HepG2 (cell line): ENCODE results near the gene CEBPB. TPM values are rescaled to one million over a fixed set of nuclear protein-coding genes. Genes with fewer than 3 reads are reported as not detected.

Source experiments
- ARHGAP35 ChIP-seq: sonication (generic); formaldehyde crosslinking; IDR thresholded peaks from 2 replicates; pipeline ENCODE4 v1.9.0; 2022; ENCODE audit warnings: mild to moderate bottlenecking, inconsistent platforms, moderate library complexity, missing genetic modification reagents, borderline replicate concordance
- CHD4 ChIP-seq: fragments of 200-600 bp; sonication (generic); IDR thresholded peaks from 2 replicates; pipeline ENCODE4 v1.7.0; 2017; ENCODE audit warnings: mild to moderate bottlenecking, low read length, borderline replicate concordance
- DPF2 ChIP-seq: sonication (generic); formaldehyde crosslinking; IDR thresholded peaks from 2 replicates; pipeline ENCODE4 v1.4.0; 2020; ENCODE audit warnings: mild to moderate bottlenecking, low read depth, missing genetic modification reagents, borderline replicate concordance
- FOXA1 ChIP-seq, 2 experiments: fragments of 450-650 bp in 1 of 2; sonication (generic) in 1 of 2; formaldehyde crosslinking in 1 of 2; IDR thresholded peaks; 2 replicates each; pipeline versions ENCODE4 v1.4.0 to v1.6.1; 2016 to 2020; ENCODE audit warnings: missing genetic modification reagents in 1 of 2
- HIC2 ChIP-seq: sonication (generic); formaldehyde crosslinking; IDR thresholded peaks from 2 replicates; pipeline ENCODE4 v1.9.0; 2022; ENCODE audit warnings: low read depth, missing genetic modification reagents
- HNRNPK ChIP-seq: fragments of 200-400 bp; formaldehyde crosslinking; IDR thresholded peaks from 2 replicates; pipeline ENCODE4 v1.6.1; 2018; ENCODE audit warnings: low read length, low read depth, moderate library complexity, mild to moderate bottlenecking; ENCODE audit not compliant: poor library complexity, severe bottlenecking
- NFE2L2 ChIP-seq: fragments of 150-350 bp; IDR thresholded peaks from 2 replicates; pipeline ENCODE4 v1.6.1; 2014; ENCODE audit warnings: low read length
- RCOR2 ChIP-seq: IDR thresholded peaks from 2 replicates; pipeline ENCODE4 v1.6.1; 2016; ENCODE audit warnings: missing biosample characterization, missing genetic modification reagents
- THAP9 ChIP-seq: sonication (generic); formaldehyde crosslinking; IDR thresholded peaks from 2 replicates; pipeline ENCODE4; 2020; ENCODE audit warnings: missing genetic modification reagents, mild to moderate bottlenecking, borderline replicate concordance
- ZBTB40 ChIP-seq, 2 experiments: fragments of 450-650 bp in 1 of 2; sonication (generic) in 1 of 2; formaldehyde crosslinking in 1 of 2; IDR thresholded peaks; 2 replicates each; pipeline versions ENCODE4 v1.6.1 to v1.8.0; 2016 to 2022; ENCODE audit warnings: antibody characterized with exemption in 1 of 2, mild to moderate bottlenecking in 1 of 2, missing genetic modification reagents in 1 of 2
- ZFP62 ChIP-seq: sonication (generic); formaldehyde crosslinking; IDR thresholded peaks from 2 replicates; pipeline ENCODE4 v1.4.0; 2020; ENCODE audit warnings: missing genetic modification reagents
- ZFYVE20 ChIP-seq: sonication (generic); formaldehyde crosslinking; IDR thresholded peaks from 2 replicates; pipeline ENCODE4 v1.8.0; 2023; ENCODE audit warnings: low read depth, mild to moderate bottlenecking, moderate library complexity, missing genetic modification reagents, borderline replicate concordance
- ZNF335 ChIP-seq: sonication (generic); formaldehyde crosslinking; IDR thresholded peaks from 2 replicates; pipeline ENCODE4 v1.4.0; 2020; ENCODE audit warnings: missing genetic modification reagents
- ZNF557 ChIP-seq: sonication (generic); formaldehyde crosslinking; IDR thresholded peaks from 2 replicates; pipeline ENCODE4 v1.4.0; 2020; ENCODE audit warnings: missing genetic modification reagents
- ZNF768 ChIP-seq: sonication (generic); formaldehyde crosslinking; IDR thresholded peaks from 2 replicates; pipeline ENCODE4 v1.4.0; 2020; ENCODE audit warnings: missing genetic modification reagents
- polyA plus RNA-seq, 8 experiments: library from polyadenylated mRNA; depleted of rRNA in 3 of 8; stranded (reverse) in 7 of 8; unstranded in 1 of 8; fragments of >200 nt; fragmentation: Illumina TruSeq in 4 of 8; extraction: Trizol in 4 of 8; gene quantifications; 2 replicates each; pipeline versions ENCODE4 v1.2.1 to v1.2.3, GENCODE V29; 2011 to 2016; ENCODE audit warnings: low read depth in 4 of 8, missing spikeins in 1 of 8, mixed read lengths in 1 of 8; ENCODE audit not compliant: insufficient read depth in 1 of 8
- total RNA-seq, 5 experiments: library from RNA; depleted of rRNA; stranded (reverse); fragments of >200 nt; fragmentation: Illumina TruSeq; extraction: Trizol; gene quantifications; 2 replicates each; pipeline ENCODE4 v1.2.3, GENCODE V29; 2016; ENCODE audit warnings: low read depth in 1 of 5

Gene CEBPB
- total and polyA plus RNA-seq, 2 of the 13 experiments (the other 11 are each of a cell fraction or from before 2014, with no cell fraction given): 18.5 to 28.2 TPM

GRCh38 chr20:50189681-50190250 is 864 bp upstream of the CEBPB start (continued):
- TF ChIP-seq ZBTB40 (IDR thresholded peaks at IDR 0.05) (no peak), ZBTB40 (CRISPR knock-in tag; IDR thresholded peaks at IDR 0.05) (peak; percentile 52; the same call in 1 of the 2 replicates), DPF2 (no peak), ZFYVE20 (CRISPR knock-in tag) (no peak), NFE2L2 (no peak), THAP9 (CRISPR knock-in tag) (peak; percentile 17; the same call in 1 of the 2 replicates), ZNF557 (CRISPR knock-in tag) (no peak; the same call in 1 of the 2 replicates), HNRNPK (no peak), FOXA1 (IDR thresholded peaks at IDR 0.05) (no peak), FOXA1 (CRISPR knock-in tag; IDR thresholded peaks at IDR 0.05) (no peak), RCOR2 (CRISPR knock-in tag) (peak; percentile 46; the same call in 1 of the 2 replicates), ZNF768 (CRISPR knock-in tag) (peak; percentile 62; the same call in 1 of the 2 replicates), ARHGAP35 (CRISPR knock-in tag) (no peak), CHD4 (peak; percentile 96), HIC2 (CRISPR knock-in tag) (peak; percentile 70; the same call in 1 of the 2 replicates), ZFP62 (CRISPR knock-in tag) (no peak), ZNF335 (CRISPR knock-in tag) (no peak)
